ENCODE data around the gene ARHGAP23. TPM values are rescaled to one million over a fixed set of nuclear protein-coding genes. Genes with fewer than 3 reads are reported as not detected.

ARHGAP23 gene
- total and polyA plus RNA-seq, 2 donors (not counting 3 experiments of a cell fraction or from before 2014, with no cell fraction given) = 25.4 to 190 TPM

DNA sequence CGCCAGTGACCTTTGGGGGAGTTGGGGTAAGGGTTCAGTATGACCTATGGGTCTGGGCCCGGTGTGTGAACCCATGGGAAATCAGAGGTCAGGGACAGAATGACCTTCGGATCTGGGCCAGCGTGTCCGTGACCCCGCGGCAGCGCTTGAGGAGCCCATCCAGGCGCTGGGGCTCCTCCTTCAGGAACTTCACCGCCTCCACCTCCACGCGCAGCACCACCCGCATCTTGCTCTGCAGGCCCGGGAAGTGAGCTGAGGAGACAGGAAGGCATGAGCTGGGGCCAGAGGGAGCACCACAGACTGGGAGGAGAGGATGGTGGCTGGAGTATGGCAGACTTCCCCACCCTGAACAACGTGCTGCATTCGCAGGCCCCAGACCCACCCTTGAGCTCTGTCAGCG is 124.1 kb downstream of the ARHGAP23 start:
- BruUV-seq (replicated peaks) = no TSS peak
- POLR2A ChIA-PET = no interaction called here
- Histone ChIP-seq H3K4me3 (replicated peaks in 1 of 3; ENCODE audit: insufficient read depth in 1 of 3, low read depth in 1 of 3, low read length in 3 of 3) (no peak overlapping the region), H3K9me1 (replicated peaks; ENCODE audit: control insufficient read depth, extremely low read depth, insufficient read depth, low read length) (no peaks in the 10 kb centered on the region), H3K79me2 (ENCODE audit: control insufficient read depth, insufficient read depth, low read length) (no peaks in the 10 kb centered on the region), H3K36me3 (ENCODE audit: control insufficient read depth in 2 of 2, extremely low read depth in 1 of 2, insufficient read depth in 2 of 2, low read length in 2 of 2) (no peaks in the 10 kb centered on the region), H3K9me3 (replicated peaks; ENCODE audit: control insufficient read depth, insufficient read depth, low read length) (no peaks in the 10 kb centered on the region), H3K27me3 (ENCODE audit: control insufficient read depth in 2 of 2, insufficient read depth in 2 of 2, low read length in 2 of 2) (peaks cover 0 to 17% of the 10 kb centered on the region in 2 experiments), H2AFZ (ENCODE audit: low read depth, low read length) (no peak overlapping the region), H3K4me1 (ENCODE audit: control insufficient read depth, extremely low read depth, insufficient read depth, low read length) (no peaks in the 10 kb centered on the region), H4K20me1 (replicated peaks; ENCODE audit: control insufficient read depth, extremely low read depth, insufficient read depth, low read length) (no peaks in the 10 kb centered on the region), H3K27ac (ENCODE audit: insufficient read depth, low read depth, low read length) (no peak overlapping the region), H3K9ac (replicated peaks; ENCODE audit: extremely low read depth, insufficient read depth, low read length) (no peak overlapping the region), H3K4me2 (ENCODE audit: insufficient read depth, low read length) (no peak overlapping the region)
- no peak for DNase-seq (ENCODE audit: low read depth, low spot score)
- CTCF ChIA-PET = interaction anchor here (2.7 kb wide), 1 partner anchor 111 kb away, joined by 6 read pairs; no protein-coding TSS in a partner anchor
- dilution Hi-C loops (cut with MboI; ENCODE audit: extremely low pct_ligation_motif_present, low sequenced_read_pairs) = no loop called here
- intact Hi-C loops (cut with micrococcal nuclease) = no loop called here
- no peak for FAIRE-seq
- TF ChIP-seq, protein P1, sequence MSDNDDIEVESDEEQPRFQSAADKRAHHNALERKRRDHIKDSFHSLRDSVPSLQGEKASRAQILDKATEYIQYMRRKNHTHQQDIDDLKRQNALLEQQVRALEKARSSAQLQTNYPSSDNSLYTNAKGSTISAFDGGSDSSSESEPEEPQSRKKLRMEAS (IDR thresholded peaks at IDR 0.05; ENCODE audit: insufficient read depth, insufficient read length) = no peak
- TF ChIP-seq GATA2 (IDR thresholded peaks at IDR 0.05; ENCODE audit: insufficient read depth, insufficient read length, low read depth, low read length) (no peak), POLR2A (IDR thresholded peaks at IDR 0.05; ENCODE audit: low read depth, low read length) (no peak), JUN (IDR thresholded peaks at IDR 0.05; ENCODE audit: borderline replicate concordance, insufficient read depth, insufficient read length, low read depth) (no peak), POLR2AphosphoS5 (IDR thresholded peaks at IDR 0.05; ENCODE audit: insufficient read depth, low read depth, low read length) (no peak), MYC (IDR thresholded peaks at IDR 0.05; ENCODE audit: low read depth, low read length) (no peak), EZH2 (IDR thresholded peaks at IDR 0.05; ENCODE audit: borderline replicate concordance, low read depth, low read length, severe bottlenecking) (no peak), FOS (IDR thresholded peaks at IDR 0.05; ENCODE audit: borderline replicate concordance, insufficient read depth, low read length) (no peak)
- TF ChIP-seq, protein P2, sequence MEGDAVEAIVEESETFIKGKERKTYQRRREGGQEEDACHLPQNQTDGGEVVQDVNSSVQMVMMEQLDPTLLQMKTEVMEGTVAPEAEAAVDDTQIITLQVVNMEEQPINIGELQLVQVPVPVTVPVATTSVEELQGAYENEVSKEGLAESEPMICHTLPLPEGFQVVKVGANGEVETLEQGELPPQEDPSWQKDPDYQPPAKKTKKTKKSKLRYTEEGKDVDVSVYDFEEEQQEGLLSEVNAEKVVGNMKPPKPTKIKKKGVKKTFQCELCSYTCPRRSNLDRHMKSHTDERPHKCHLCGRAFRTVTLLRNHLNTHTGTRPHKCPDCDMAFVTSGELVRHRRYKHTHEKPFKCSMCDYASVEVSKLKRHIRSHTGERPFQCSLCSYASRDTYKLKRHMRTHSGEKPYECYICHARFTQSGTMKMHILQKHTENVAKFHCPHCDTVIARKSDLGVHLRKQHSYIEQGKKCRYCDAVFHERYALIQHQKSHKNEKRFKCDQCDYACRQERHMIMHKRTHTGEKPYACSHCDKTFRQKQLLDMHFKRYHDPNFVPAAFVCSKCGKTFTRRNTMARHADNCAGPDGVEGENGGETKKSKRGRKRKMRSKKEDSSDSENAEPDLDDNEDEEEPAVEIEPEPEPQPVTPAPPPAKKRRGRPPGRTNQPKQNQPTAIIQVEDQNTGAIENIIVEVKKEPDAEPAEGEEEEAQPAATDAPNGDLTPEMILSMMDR (IDR thresholded peaks at IDR 0.05; ENCODE audit: extremely low read depth in 1 of 2, insufficient read depth in 1 of 2, low read depth in 1 of 2, low read length in 2 of 2) = no peak
